Measurements from ENCODE around the gene ZBTB25. TPM values are rescaled to one million over a fixed set of nuclear protein-coding genes. Genes with fewer than 3 reads are reported as not detected.

The ZBTB25 gene
- total RNA-seq, 1 experiment from 2014 or later = 19.0 TPM

DNA sequence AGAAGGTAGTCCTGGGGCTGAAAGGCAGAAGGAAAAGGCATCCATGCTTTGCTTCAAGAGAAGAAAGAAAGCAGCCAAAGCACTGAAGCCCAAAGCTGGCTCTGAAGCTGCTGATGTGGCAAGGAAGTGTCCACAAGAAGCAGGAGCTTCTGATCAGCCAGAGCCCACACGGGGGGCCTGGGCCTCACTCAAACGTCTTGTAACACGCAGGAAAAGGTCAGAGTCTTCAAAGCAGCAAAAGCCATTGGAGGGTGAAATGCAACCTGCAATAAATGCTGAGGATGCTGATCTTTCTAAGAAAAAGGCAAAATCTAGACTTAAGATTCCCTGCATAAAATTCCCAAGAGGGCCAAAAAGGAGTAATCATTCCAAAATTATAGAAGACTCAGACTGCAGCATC, 35.2 kb downstream of the ZBTB25 start:
- POLR2A ChIA-PET = interaction anchor here (0.6 kb wide), 1 partner anchor 41 kb away, joined by 3 read pairs; no protein-coding TSS in a partner anchor
- no peaks in the 10 kb centered on the region for H3K79me2 ChIP-seq (ENCODE audit: insufficient read depth, low read length)
- no peak overlapping the region for H3K9ac ChIP-seq (ENCODE audit: low read length)
- H3K27me3 ChIP-seq (ENCODE audit: insufficient read depth, low read length) = no peaks in the 10 kb centered on the region
- no peak overlapping the region for H3K4me2 ChIP-seq (ENCODE audit: low read length)
- H3K4me3 ChIP-seq (replicated peaks in 1 of 2; ENCODE audit: low read depth in 1 of 2, low read length in 2 of 2) = no peak overlapping the region
- peaks cover 0 to 4% of the 10 kb centered on the region in 2 experiments; a peak in 1 of 4 replicates for H3K4me1 ChIP-seq (ENCODE audit: control insufficient read depth in 1 of 2, insufficient read depth in 2 of 2, low read length in 2 of 2)
- H3K36me3 ChIP-seq (ENCODE audit: control insufficient read depth in 1 of 2, insufficient read depth in 2 of 2, low read length in 2 of 2) = no peaks in the 10 kb centered on the region
- H2AFZ ChIP-seq (ENCODE audit: low read depth, low read length, poor library complexity, severe bottlenecking) = no peak overlapping the region
- H4K20me1 ChIP-seq (ENCODE audit: insufficient read depth) = 0 out of 2 replicates have a peak, but pooled peaks cover 3% of the 10 kb centered on the region
- no peak overlapping the region for H3K27ac ChIP-seq (ENCODE audit: low read depth, low read length)
- RAD21 ChIA-PET (ENCODE audit: low non-redundant PET in 1 of 2, low total read pairs in 2 of 2, uncharacterized antibody in 2 of 2, unreplicated experiment in 2 of 2) = no interaction called here
- no peaks in the 10 kb centered on the region for H3K9me3 ChIP-seq (ENCODE audit: control insufficient read depth in 1 of 2, insufficient read depth in 1 of 2, low read depth in 1 of 2, low read length in 2 of 2)
- CTCF ChIA-PET = no interaction called here
- ATAC-seq (no peak), DNase-seq (ENCODE audit: low read depth, low spot score) (no peak)
- intact Hi-C loops (cut with micrococcal nuclease) = no loop called here
- TF ChIP-seq SP1 (IDR thresholded peaks at IDR 0.05; ENCODE audit: low read depth) (no peak), TCF7L2 (IDR thresholded peaks at IDR 0.05; ENCODE audit: borderline replicate concordance, extremely low read depth, insufficient read depth, insufficient read length) (no peak), POLR2AphosphoS5 (IDR thresholded peaks at IDR 0.05; ENCODE audit: low read depth, low read length) (no peak), RAD21 (IDR thresholded peaks at IDR 0.05; ENCODE audit: low read depth) (no peak)
- H3K9me2 ChIP-seq (ENCODE audit: insufficient read depth) = no peaks in the 10 kb centered on the region
- no TSS peak for BruUV-seq (replicated peaks)

DNA sequence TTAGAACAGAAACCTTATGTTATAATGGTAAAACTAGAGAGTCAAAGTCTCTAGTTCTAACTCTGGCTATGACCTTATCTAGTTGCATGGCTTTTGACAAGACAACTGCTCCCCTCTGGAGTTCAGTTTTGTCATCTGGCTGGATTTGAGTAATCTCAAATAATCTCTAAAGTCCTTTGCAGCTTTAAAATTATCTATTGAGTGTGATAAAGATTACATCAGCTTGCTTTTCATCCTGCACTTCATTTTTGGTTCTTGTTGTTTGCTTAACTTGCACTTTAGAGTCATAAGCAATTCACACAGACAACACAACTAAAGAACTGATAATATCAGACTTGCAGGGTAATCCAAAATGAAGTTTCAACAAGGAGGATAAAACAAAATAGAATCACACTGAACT, 36.1 kb downstream of the ZBTB25 start:
- Histone ChIP-seq H3K36me3 (ENCODE audit: control insufficient read depth in 1 of 2, insufficient read depth in 2 of 2, low read length in 2 of 2) (no peaks in the 10 kb centered on the region), H3K4me1 (ENCODE audit: control insufficient read depth in 1 of 2, insufficient read depth in 2 of 2, low read length in 2 of 2) (peaks cover 0 to 4% of the 10 kb centered on the region in 2 experiments; a peak in 1 of 4 replicates), H4K20me1 (ENCODE audit: insufficient read depth) (0 out of 2 replicates have a peak, but pooled peaks cover 3% of the 10 kb centered on the region), H3K4me2 (ENCODE audit: low read length) (no peak overlapping the region), H3K27me3 (ENCODE audit: insufficient read depth, low read length) (no peaks in the 10 kb centered on the region), H3K27ac (ENCODE audit: low read depth, low read length) (no peak overlapping the region), H3K4me3 (replicated peaks in 1 of 2; ENCODE audit: low read depth in 1 of 2, low read length in 2 of 2) (no peak overlapping the region), H2AFZ (ENCODE audit: low read depth, low read length, poor library complexity, severe bottlenecking) (no peak overlapping the region), H3K9me2 (ENCODE audit: insufficient read depth) (no peaks in the 10 kb centered on the region), H3K79me2 (ENCODE audit: insufficient read depth, low read length) (no peaks in the 10 kb centered on the region), H3K9ac (ENCODE audit: low read length) (no peak overlapping the region), H3K9me3 (ENCODE audit: control insufficient read depth in 1 of 2, insufficient read depth in 1 of 2, low read depth in 1 of 2, low read length in 2 of 2) (no peaks in the 10 kb centered on the region)
- ChIA-PET POLR2A (no interaction called here), RAD21 (ENCODE audit: low non-redundant PET in 1 of 2, low total read pairs in 2 of 2, uncharacterized antibody in 2 of 2, unreplicated experiment in 2 of 2) (no interaction called here), CTCF (interaction anchor here (0.9 kb wide), 1 partner anchor 38 kb away, joined by 3 read pairs; no protein-coding TSS in a partner anchor)
- no TSS peak for BruUV-seq (replicated peaks)
- ATAC-seq (no peak), DNase-seq (ENCODE audit: low read depth, low spot score) (no peak)
- TF ChIP-seq, protein P1, sequence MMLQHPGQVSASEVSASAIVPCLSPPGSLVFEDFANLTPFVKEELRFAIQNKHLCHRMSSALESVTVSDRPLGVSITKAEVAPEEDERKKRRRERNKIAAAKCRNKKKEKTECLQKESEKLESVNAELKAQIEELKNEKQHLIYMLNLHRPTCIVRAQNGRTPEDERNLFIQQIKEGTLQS (IDR thresholded peaks at IDR 0.05) = no peak
- TF ChIP-seq EZH2phosphoT487 (IDR thresholded peaks at IDR 0.05; ENCODE audit: borderline replicate concordance) (no peak), POLR2A (IDR thresholded peaks at IDR 0.05; ENCODE audit: borderline replicate concordance, extremely low read depth, insufficient read depth, insufficient read length) (no peak), SIN3A (IDR thresholded peaks at IDR 0.05; ENCODE audit: low read depth) (no peak), EGR1 (IDR thresholded peaks at IDR 0.05; ENCODE audit: low read depth) (no peak), YY1 (IDR thresholded peaks at IDR 0.05; ENCODE audit: extremely low read depth, insufficient replicate concordance, low read depth, low read length) (no peak), ZFX (IDR thresholded peaks at IDR 0.05) (no peak), CBX3 (IDR thresholded peaks at IDR 0.05; ENCODE audit: low read depth) (no peak), ELF1 (IDR thresholded peaks at IDR 0.05; ENCODE audit: borderline replicate concordance, low read depth) (no peak)
- TF ChIP-seq, protein P2, sequence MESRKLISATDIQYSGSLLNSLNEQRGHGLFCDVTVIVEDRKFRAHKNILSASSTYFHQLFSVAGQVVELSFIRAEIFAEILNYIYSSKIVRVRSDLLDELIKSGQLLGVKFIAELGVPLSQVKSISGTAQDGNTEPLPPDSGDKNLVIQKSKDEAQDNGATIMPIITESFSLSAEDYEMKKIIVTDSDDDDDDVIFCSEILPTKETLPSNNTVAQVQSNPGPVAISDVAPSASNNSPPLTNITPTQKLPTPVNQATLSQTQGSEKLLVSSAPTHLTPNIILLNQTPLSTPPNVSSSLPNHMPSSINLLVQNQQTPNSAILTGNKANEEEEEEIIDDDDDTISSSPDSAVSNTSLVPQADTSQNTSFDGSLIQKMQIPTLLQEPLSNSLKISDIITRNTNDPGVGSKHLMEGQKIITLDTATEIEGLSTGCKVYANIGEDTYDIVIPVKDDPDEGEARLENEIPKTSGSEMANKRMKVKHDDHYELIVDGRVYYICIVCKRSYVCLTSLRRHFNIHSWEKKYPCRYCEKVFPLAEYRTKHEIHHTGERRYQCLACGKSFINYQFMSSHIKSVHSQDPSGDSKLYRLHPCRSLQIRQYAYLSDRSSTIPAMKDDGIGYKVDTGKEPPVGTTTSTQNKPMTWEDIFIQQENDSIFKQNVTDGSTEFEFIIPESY (IDR thresholded peaks at IDR 0.05; ENCODE audit: extremely low read depth, insufficient replicate concordance, low read length) = no peak
- TF ChIP-seq, protein P3, sequence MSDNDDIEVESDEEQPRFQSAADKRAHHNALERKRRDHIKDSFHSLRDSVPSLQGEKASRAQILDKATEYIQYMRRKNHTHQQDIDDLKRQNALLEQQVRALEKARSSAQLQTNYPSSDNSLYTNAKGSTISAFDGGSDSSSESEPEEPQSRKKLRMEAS (IDR thresholded peaks at IDR 0.05) = no peak
- intact Hi-C loops (cut with micrococcal nuclease) = no loop called here

Measured in HCT116 (cell line).